GM23338 (cell line): ENCODE results near the gene FTO. TPM values are rescaled to one million over a fixed set of nuclear protein-coding genes. Genes with fewer than 3 reads are reported as not detected.

Experiments
- ATAC-seq: fragments of 200-7000 bp; cut with Tn5 transposase; 3 replicates; pipeline ENCODE4 v1.9.1; 2020
- DNase-seq: peaks from one replicate; pipeline ENCODE4 v3.0.0-alpha.2; 2015; ENCODE audit warnings: low spot score
- H2AFZ ChIP-seq: fragments of 200-600 bp; sonication (generic); 2 replicates; pipeline ENCODE4 v1.8.0; 2016; ENCODE audit warnings: antibody characterized with exemption, mild to moderate bottlenecking, moderate library complexity
- H3F3A ChIP-seq: fragments of 200-600 bp; sonication (generic); replicated peaks from 2 replicates; pipeline ENCODE4 v1.8.0; 2017; ENCODE audit warnings: antibody characterized with exemption, mixed run types, low read depth
- H3K27ac ChIP-seq: fragments of 200-600 bp; sonication (generic); 2 replicates; pipeline ENCODE4 v1.6.1; 2016; ENCODE audit warnings: low read depth
- H3K27me3 ChIP-seq: fragments of 200-600 bp; sonication (generic); 2 replicates; pipeline ENCODE4 v1.8.0; 2016; ENCODE audit warnings: mild to moderate bottlenecking, mixed run types, moderate library complexity; ENCODE audit not compliant: insufficient read depth
- H3K36me3 ChIP-seq: fragments of 200-600 bp; sonication (generic); 2 replicates; pipeline ENCODE4 v1.8.0; 2016; ENCODE audit warnings: mild to moderate bottlenecking; ENCODE audit not compliant: insufficient read depth
- H3K4me1 ChIP-seq: fragments of 200-600 bp; sonication (generic); 2 replicates; pipeline ENCODE4 v1.8.0; 2016; ENCODE audit warnings: mild to moderate bottlenecking, moderate library complexity; ENCODE audit not compliant: insufficient read depth
- H3K4me2 ChIP-seq: fragments of 200-600 bp; sonication (generic); 2 replicates; pipeline ENCODE4 v1.7.1; 2017; ENCODE audit warnings: mixed run types
- H3K4me3 ChIP-seq: fragments of 200-600 bp; sonication (generic); 2 replicates; pipeline ENCODE4 v1.6.1; 2016; ENCODE audit warnings: mixed run types
- H3K79me2 ChIP-seq: fragments of 200-600 bp; sonication (generic); replicated peaks from 2 replicates; pipeline ENCODE4 v1.8.0; 2017; ENCODE audit warnings: mild to moderate bottlenecking; ENCODE audit not compliant: insufficient read depth
- H3K9me2 ChIP-seq: fragments of 200-600 bp; sonication (generic); 2 replicates; pipeline ENCODE4 v1.8.0; 2017; ENCODE audit not compliant: insufficient read depth
- H4K20me1 ChIP-seq: fragments of 200-600 bp; sonication (generic); replicated peaks from 2 replicates; pipeline ENCODE4 v1.8.0; 2017; ENCODE audit warnings: mild to moderate bottlenecking; ENCODE audit not compliant: insufficient read depth
- H3K27ac Mint-ChIP-seq: 2 replicates; pipeline ENCODE4 v1.8.0; 2020; ENCODE audit warnings: inconsistent platforms, mild to moderate bottlenecking, moderate library complexity, mixed read lengths
- H3K27me3 Mint-ChIP-seq: 3 replicates; pipeline ENCODE4 v1.8.0; 2022; ENCODE audit warnings: low read depth, mild to moderate bottlenecking, moderate library complexity, mixed read lengths, inconsistent platforms; ENCODE audit not compliant: insufficient read depth, poor library complexity
- H3K36me3 Mint-ChIP-seq: 3 replicates; pipeline ENCODE4 v1.8.0; 2021; ENCODE audit warnings: low read depth, mild to moderate bottlenecking, inconsistent platforms, moderate library complexity, mixed read lengths
- H3K4me1 Mint-ChIP-seq: 3 replicates; pipeline ENCODE4 v1.8.0; 2020; ENCODE audit warnings: mild to moderate bottlenecking, inconsistent platforms, mixed read lengths
- H3K4me3 Mint-ChIP-seq: 3 replicates; pipeline ENCODE4 v1.8.0; 2021; ENCODE audit warnings: moderate library complexity, mild to moderate bottlenecking, inconsistent platforms, mixed read lengths
- H3K9me3 Mint-ChIP-seq: 3 replicates; pipeline ENCODE4 v1.8.0; 2020; ENCODE audit warnings: moderate library complexity, mild to moderate bottlenecking, inconsistent platforms, mixed read lengths
- EZH2 ChIP-seq: fragments of 200-600 bp; sonication (generic); IDR thresholded peaks from one replicate; pipeline ENCODE4 v1.8.0; 2017; ENCODE audit warnings: antibody characterized with exemption, mild to moderate bottlenecking, low read depth; ENCODE audit not compliant: unreplicated experiment
- EZH2phosphoT487 ChIP-seq: fragments of 200-600 bp; sonication (generic); IDR thresholded peaks from one replicate; pipeline ENCODE4 v1.8.1; 2018; ENCODE audit warnings: antibody characterized with exemption; ENCODE audit not compliant: unreplicated experiment
- JUNB ChIP-seq: IDR thresholded peaks from one replicate; pipeline ENCODE4 v1.6.1; 2016; ENCODE audit warnings: antibody characterized with exemption; ENCODE audit not compliant: unreplicated experiment
- POLR2AphosphoS5 ChIP-seq: IDR thresholded peaks from 2 replicates; pipeline ENCODE4 v1.6.1; 2016; ENCODE audit warnings: antibody characterized with exemption, low read depth
- ZNF331 ChIP-seq: fragments of 250-450 bp; sonication (Bioruptor Pico); IDR thresholded peaks from 2 replicates; pipeline ENCODE4 v1.5.0; 2020; ENCODE audit warnings: low read depth, mild to moderate bottlenecking, moderate library complexity
- ZNF462 ChIP-seq: fragments of 250-450 bp; sonication (Bioruptor Pico); IDR thresholded peaks from 2 replicates; pipeline ENCODE4 v1.5.0; 2020; ENCODE audit warnings: mild to moderate bottlenecking, moderate library complexity
- polyA plus RNA-seq: library from polyadenylated mRNA; unstranded; fragments of >200 nt; fragmentation: Nextera tagmentation; extraction: Ambion mirVana; gene quantifications from 2 replicates; pipeline ENCODE4 v1.2.1, GENCODE V29; 2016
- total RNA-seq: library from RNA; depleted of rRNA; stranded (reverse); fragments of >200 nt; shearing (Covaris generic); gene quantifications from 2 replicates; pipeline ENCODE4 v1.2.3, GENCODE V29; 2014
- TF ChIP-seq, protein P1 (sequence below): IDR thresholded peaks from 2 replicates; pipeline ENCODE4 v1.6.1; 2016; ENCODE audit warnings: antibody characterized with exemption
- TF ChIP-seq, protein P2 (sequence below), 2 experiments: fragments of 200-600 bp in 1 of 2; sonication (generic) in 1 of 2; conservative IDR thresholded peaks; 2 replicates each; pipeline versions ENCODE4 v1.5.1 to v1.6.1; 2016 to 2017; ENCODE audit warnings: antibody characterized with exemption in 2 of 2, low read depth in 2 of 2, mild to moderate bottlenecking in 2 of 2, moderate library complexity in 1 of 2

The FTO gene
- total and polyA plus RNA-seq, 2 experiments from 2014 or later: 17.7 to 69.6 TPM

GRCh38 chr16:54094641-54095040 is 390.7 kb downstream of the FTO start:
- no peak for DNase-seq
- no peaks in the 10 kb centered on the region for H3K4me1 Mint-ChIP-seq

More at GRCh38 chr16:54094641-54095040, 390.7 kb downstream of the FTO start:
- Histone ChIP-seq H3K27ac (no peak overlapping the region), H3K27me3 (no peaks in the 10 kb centered on the region), H3K9me2 (no peaks in the 10 kb centered on the region), H3K36me3 (no peaks in the 10 kb centered on the region), H3K4me3 (no peak overlapping the region), H3K79me2 (no peaks in the 10 kb centered on the region), H3K4me1 (no peaks in the 10 kb centered on the region), H4K20me1 (no peaks in the 10 kb centered on the region), H3K4me2 (no peak overlapping the region), H2AFZ (no peak overlapping the region), H3F3A (no peaks in the 10 kb centered on the region)
- peaks cover 3% of the 10 kb centered on the region for H3K27me3 Mint-ChIP-seq
- H3K36me3 Mint-ChIP-seq: no peaks in the 10 kb centered on the region
- no peak for TF ChIP-seq ZNF331
- TF ChIP-seq, protein P1, sequence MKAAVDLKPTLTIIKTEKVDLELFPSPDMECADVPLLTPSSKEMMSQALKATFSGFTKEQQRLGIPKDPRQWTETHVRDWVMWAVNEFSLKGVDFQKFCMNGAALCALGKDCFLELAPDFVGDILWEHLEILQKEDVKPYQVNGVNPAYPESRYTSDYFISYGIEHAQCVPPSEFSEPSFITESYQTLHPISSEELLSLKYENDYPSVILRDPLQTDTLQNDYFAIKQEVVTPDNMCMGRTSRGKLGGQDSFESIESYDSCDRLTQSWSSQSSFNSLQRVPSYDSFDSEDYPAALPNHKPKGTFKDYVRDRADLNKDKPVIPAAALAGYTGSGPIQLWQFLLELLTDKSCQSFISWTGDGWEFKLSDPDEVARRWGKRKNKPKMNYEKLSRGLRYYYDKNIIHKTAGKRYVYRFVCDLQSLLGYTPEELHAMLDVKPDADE: no peak
- TF ChIP-seq ZNF462 (CRISPR knock-in tag): no peak
- TF ChIP-seq, protein P2, sequence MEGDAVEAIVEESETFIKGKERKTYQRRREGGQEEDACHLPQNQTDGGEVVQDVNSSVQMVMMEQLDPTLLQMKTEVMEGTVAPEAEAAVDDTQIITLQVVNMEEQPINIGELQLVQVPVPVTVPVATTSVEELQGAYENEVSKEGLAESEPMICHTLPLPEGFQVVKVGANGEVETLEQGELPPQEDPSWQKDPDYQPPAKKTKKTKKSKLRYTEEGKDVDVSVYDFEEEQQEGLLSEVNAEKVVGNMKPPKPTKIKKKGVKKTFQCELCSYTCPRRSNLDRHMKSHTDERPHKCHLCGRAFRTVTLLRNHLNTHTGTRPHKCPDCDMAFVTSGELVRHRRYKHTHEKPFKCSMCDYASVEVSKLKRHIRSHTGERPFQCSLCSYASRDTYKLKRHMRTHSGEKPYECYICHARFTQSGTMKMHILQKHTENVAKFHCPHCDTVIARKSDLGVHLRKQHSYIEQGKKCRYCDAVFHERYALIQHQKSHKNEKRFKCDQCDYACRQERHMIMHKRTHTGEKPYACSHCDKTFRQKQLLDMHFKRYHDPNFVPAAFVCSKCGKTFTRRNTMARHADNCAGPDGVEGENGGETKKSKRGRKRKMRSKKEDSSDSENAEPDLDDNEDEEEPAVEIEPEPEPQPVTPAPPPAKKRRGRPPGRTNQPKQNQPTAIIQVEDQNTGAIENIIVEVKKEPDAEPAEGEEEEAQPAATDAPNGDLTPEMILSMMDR (conservative IDR thresholded peaks at IDR 0.05; ENCODE audit: low read depth in 2 of 2): no peak
- TF ChIP-seq JUNB: no peak
- TF ChIP-seq POLR2AphosphoS5: no peak
- no peak for TF ChIP-seq EZH2phosphoT487
- TF ChIP-seq EZH2: no peak
- no peaks in the 10 kb centered on the region for H3K9me3 Mint-ChIP-seq
- H3K27ac Mint-ChIP-seq: no peak overlapping the region
- no peak for ATAC-seq
- H3K4me3 Mint-ChIP-seq: no peak overlapping the region
